ENCODE data around the gene FIP1L1.
A peak's percentile ranks its signal among the peaks of the same experiment; 100 is the strongest.

FIP1L1 gene

GRCh38 chr4:53365486-53366300 lies 11.7 kb upstream of the FIP1L1 start, which contains the start of gene SCFD2:
Gene SCFD2, minus strand, starts transcription at chr4:53366061.
- TF ChIP-seq, protein P1, sequence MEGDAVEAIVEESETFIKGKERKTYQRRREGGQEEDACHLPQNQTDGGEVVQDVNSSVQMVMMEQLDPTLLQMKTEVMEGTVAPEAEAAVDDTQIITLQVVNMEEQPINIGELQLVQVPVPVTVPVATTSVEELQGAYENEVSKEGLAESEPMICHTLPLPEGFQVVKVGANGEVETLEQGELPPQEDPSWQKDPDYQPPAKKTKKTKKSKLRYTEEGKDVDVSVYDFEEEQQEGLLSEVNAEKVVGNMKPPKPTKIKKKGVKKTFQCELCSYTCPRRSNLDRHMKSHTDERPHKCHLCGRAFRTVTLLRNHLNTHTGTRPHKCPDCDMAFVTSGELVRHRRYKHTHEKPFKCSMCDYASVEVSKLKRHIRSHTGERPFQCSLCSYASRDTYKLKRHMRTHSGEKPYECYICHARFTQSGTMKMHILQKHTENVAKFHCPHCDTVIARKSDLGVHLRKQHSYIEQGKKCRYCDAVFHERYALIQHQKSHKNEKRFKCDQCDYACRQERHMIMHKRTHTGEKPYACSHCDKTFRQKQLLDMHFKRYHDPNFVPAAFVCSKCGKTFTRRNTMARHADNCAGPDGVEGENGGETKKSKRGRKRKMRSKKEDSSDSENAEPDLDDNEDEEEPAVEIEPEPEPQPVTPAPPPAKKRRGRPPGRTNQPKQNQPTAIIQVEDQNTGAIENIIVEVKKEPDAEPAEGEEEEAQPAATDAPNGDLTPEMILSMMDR (IDR thresholded peaks at IDR 0.05; ENCODE audit: insufficient read depth, low read depth, low read length, missing control alignments) = no peak
- DNase-seq (ENCODE audit: low read depth) = peak; percentile 97
- H3K4me3 ChIP-seq (ENCODE audit: low read depth, low read length) = peak within 1 kb of the TSS; percentile 69

GRCh38 chr4:53366301-53366716 lies 11.1 kb upstream of the FIP1L1 start:
- peak; percentile 16 for DNase-seq (ENCODE audit: low read depth)
- H3K4me3 ChIP-seq (ENCODE audit: low read depth, low read length) = peak overlapping the region; percentile 69
- TF ChIP-seq, protein P1 (IDR thresholded peaks at IDR 0.05; ENCODE audit: insufficient read depth, low read depth, low read length, missing control alignments) = no peak

- H3K4me3 ChIP-seq (ENCODE audit: low read depth, low read length) = no peak overlapping the region
- DNase-seq (ENCODE audit: low read depth) = no peak
- TF ChIP-seq, protein P1 (IDR thresholded peaks at IDR 0.05; ENCODE audit: insufficient read depth, low read depth, low read length, missing control alignments) = no peak
Measured at GRCh38 chr4:53367721-53368120, 9.7 kb upstream of the FIP1L1 start.

- H3K4me3 ChIP-seq (ENCODE audit: low read depth, low read length) = no peak overlapping the region
- DNase-seq (ENCODE audit: low read depth) = no peak
- TF ChIP-seq, protein P1 (IDR thresholded peaks at IDR 0.05; ENCODE audit: insufficient read depth, low read depth, low read length, missing control alignments) = no peak
Measured at GRCh38 chr4:53371049-53371448, 6.4 kb upstream of the FIP1L1 start.

- no peak for DNase-seq (ENCODE audit: low read depth)
- TF ChIP-seq, protein P1 (IDR thresholded peaks at IDR 0.05; ENCODE audit: insufficient read depth, low read depth, low read length, missing control alignments) = no peak
- no peak overlapping the region for H3K4me3 ChIP-seq (ENCODE audit: low read depth, low read length)
Measured at GRCh38 chr4:53371843-53372521, 5.5 kb upstream of the FIP1L1 start.

DNA sequence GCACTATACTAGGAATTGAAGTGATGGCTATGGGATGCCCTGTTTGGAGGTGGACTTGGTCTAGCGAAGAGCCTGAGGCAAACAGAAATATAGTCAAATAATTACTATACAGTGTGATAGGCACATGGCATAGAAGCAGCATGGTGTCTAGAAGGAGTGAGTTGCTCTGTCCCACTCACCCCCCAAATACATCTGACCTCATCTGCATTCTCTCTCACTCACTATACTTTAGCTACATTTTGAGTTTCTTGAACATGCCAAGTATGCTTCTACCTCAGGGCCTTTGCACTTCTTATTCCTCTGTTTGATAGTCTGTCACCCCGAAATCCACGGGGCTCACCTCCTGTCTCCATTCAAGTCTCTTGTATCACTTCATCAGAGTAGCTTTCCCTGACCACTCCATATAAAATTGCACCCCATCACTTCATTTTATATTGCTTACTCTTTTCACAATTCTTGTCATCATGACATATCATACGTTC lies 2.6 kb upstream of the FIP1L1 start:
- no peak for DNase-seq (ENCODE audit: low read depth)
- TF ChIP-seq, protein P1 (IDR thresholded peaks at IDR 0.05; ENCODE audit: insufficient read depth, low read depth, low read length, missing control alignments) = no peak
- H3K4me3 ChIP-seq (ENCODE audit: low read depth, low read length) = no peak overlapping the region
